Middle frontal gyrus (tissue), 1 donor: Measurements from ENCODE around the gene TPO.

ENCODE experiments used
- DNase-seq: peaks from one replicate; pipeline ENCODE4 v3.0.0-alpha.2; 2015; ENCODE audit warnings: low spot score; ENCODE audit errors: extremely low spot score

Gene TPO

DNA sequence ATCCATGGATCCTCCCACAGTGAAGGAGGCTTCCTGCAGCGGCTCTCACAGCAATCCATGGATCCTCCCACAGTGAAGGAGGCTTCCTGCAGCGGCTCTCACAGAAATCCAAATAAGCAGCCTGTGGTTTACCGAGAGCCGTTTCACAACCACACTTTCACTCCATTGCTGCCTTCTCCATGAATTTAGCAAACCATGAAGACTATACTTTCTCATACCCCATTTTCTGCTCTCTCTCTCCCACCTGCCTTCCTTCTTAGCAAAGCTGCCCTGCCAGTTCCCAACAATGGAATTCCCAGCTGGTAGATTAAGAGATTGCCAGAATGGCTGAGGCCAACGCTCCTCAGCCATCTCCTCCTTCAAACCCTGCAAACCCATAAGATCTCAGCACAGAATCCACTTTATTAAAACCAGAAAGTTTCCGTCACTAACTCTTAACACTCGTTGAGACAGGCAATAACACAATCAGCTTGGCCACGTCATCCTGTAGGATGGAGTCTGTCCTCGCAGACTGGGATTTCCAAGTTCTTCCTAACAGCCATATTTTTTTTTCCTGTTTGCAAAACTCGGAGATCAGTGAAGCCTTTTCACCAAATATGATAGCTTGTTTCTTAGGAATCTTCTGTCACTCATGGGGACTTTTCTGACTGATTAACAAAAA lies 168.8 kb downstream of the TPO start:
- DNase-seq: no peak

DNA sequence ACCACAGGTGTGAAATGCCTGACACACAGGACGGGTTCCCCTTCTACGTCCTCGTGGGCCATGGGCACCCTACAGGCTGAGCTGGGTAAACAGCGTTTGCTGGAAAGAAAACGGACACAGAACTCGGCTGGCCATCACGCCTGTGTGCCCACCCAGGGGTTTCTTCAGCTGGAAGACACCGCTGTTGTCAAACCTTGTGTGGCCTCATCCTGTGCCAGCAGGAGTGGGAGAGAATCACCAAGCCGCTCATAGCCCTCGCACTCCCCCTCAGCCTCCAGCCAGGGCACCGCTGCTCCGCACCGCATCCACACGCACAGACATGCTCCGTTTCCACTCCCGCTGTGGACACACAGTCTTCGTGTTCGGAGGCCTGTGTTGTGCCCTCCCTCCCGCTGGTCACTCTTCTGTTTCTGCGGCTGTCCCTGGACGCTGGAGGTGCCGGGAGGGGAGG lies 169.7 kb downstream of the TPO start:
- no peak for DNase-seq

DNA sequence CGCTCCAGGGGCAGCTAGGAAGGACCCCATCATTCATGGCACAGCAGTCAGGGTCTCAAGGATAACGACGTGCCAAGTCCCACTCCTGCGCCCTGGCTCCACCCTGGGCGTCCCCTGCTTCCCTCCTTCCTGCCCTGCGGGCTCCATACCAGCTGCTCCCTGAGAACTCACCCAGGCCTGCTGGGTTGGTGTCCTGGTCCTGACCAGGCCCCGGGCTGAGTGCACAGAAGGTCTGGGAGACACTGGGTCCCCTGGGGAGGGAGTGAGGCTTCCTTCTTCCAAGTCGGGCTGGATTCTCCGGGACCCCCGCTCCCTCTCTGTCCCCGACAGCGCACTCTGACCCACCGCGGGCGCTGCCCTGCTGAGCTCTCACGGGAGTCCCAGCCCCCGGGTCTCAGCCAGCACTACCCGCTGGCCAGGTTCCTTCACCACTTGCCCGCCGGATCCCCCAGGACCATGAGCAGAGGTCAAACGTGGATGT lies 170.8 kb downstream of the TPO start:
- DNase-seq: no peak

DNA sequence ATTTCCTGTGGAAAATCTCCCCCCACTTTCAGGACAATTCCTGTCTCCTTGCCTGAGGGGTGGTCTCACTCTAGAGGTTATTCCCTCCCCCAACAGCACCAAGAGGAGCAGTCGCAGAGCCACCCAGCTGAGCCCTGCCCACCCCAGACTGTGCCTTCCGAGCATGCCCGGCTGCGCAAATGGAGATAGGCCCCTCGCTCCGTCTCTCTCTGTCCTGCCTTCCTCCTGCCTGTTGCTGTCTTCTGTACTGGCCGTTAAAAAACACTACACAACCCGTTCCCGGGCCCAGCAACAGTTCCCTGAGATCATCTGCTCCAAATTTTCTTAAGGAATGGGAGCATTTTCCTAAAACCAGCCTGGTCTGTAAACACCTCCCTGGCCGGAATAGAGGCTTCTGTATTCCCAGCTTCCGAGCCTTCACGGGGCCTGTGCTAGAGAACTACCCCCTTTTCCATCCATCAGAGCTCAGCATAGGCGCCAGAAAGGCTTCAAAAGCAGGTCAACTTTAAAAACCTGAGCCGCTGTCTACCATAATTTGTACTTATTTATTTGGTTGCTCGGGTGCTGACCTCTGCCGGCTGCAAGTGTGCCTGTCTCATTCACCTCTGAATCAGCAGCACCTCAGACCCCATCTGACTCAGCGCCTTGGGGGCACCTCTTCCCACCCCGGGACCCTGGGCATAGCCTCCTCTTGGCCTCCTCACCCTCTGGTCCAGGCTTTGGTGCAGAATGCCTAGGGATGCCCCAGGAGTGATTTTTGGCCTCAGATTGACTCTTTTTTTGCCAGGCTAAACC lies 171.6 kb downstream of the TPO start:
- DNase-seq: no peak

DNA sequence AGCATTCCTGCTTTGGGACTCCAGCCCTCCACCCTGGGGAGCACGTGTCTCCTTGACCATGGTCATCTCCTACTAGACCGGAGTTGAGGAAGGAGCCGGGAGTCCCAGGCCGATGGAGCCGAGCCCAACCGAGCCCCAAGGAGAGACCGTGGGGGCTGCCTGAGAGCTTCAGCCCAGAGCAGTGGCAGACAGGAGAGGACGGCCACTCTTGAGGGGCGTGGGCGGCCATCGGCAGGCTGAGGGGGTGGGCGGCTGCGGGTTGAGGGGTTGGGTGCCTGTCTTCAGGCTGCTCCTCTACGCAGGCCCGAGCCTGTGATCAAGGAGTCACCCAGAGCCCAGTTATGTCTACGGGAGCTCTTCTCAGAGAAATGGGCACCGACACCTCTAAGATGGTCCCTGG lies 172.4 kb downstream of the TPO start:
- DNase-seq: no peak

DNA sequence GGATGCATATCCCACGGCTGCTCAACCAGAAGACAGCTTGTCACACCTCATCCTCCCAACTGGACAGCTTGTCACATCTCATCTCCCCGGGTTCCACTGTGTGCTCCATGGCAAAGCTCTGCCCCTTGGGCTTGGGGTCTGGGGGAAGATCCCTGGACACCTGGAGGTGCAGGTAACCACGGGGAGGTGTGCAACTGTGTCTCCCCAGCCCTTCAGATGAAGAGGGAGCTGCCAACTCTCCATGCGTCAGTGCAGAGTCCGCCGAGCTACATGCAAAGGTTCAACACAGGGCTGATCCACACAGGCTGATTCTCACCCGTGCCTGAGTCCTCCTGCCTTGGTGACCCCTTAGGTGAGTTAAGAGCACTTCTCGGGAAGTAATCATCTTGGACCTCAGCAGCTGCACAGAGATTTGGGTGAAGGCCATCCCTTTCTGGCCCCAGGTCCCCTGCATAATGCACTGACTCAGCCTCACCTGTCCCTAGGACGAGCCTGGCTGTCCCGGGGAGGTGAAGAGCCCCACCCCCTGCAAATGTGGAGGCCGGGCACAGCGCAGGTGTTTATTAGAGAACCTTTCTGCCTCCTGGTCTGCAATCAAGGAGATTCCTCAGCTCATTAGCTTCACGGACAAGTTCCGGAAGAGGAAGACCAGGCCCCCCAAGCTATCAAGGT lies 173.1 kb downstream of the TPO start:
- DNase-seq: no peak

DNA sequence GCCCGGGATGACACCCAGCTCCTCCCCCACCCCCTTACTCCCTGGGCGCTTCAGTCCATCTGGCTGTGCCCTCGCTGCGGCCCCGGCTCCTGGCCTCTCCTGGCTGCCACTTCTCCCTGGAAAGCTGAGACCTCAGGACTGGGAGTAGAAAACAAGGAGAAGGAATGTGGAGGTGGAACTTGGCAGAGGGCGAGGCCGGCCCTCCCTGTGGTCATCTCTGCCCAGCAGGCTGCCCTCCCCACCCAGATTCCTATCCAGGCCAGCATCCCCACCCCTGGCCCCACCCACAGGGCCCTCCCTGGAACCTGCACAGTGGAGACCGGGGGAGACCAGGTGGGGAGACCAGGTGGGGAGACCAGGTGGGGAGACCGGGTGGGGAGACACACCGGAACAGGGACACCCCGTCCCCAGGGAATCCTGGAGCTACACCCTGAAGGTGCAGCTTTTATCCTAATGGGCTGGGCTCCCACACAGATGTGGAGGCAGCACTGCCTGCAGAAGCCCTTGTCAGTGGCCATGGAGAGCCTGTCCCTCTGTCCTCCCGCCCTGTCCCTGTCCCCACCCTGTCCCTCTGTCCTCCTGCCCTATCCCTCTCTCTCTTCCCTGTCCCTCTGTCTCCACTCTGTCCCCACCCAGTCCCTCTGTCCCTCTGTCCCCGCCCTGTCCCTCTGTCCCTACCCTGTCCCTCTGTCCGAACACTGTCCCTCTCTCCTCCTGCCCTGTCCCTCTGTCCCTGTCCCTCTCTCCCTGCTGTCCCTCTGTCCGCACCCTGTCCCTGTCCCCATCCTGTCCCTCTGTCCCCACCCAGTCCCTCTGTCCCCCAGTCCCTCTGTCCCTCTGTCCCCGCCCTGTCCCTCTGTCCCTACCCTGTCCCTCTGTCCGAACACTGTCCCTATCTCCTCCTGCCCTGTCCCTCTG lies 173.9 kb downstream of the TPO start:
- no peak for DNase-seq

DNA sequence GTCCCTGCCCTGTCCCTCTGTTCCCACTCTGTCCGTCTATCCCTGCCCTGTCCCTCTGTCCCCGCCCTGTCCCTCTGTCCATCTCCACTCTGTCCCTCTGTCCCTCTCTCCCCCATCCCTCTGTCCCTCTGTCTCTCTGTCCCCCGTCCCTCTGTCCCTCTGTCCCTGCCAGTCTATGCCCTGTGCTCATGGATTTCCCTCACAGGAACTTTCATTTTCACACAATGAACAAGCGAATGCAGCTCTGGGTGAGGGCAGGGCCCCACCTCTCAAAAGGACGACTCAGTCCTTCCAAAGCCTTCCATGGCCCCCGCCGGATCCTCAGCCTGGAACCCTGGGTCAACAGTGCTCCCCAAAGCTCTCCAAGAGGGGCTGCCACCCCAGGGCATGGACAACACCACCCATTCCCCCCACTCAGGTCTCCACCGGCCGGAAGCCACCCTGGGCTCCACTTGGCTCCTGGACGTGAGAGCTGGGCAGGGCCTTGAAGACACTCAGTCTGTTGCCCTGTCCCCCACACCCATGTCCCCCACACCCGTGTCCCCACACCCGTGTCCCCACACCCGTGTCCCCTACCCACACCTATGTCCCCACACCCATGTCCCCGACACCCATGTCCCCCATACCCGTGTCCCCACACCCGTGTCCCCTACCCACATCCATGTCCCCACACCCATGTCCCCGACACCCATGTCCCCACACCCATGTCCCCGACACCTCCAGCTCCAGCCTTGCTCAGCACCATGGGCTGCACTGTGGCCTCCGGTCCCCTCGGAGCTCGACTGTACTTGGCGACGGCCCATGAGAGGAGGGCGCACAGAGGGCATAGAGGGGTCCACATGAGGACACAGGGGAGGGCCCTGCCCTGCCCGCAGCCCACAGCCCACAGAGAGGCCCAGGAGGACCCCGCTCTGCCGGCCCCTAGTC lies 175.1 kb downstream of the TPO start:
- DNase-seq: no peak

DNA sequence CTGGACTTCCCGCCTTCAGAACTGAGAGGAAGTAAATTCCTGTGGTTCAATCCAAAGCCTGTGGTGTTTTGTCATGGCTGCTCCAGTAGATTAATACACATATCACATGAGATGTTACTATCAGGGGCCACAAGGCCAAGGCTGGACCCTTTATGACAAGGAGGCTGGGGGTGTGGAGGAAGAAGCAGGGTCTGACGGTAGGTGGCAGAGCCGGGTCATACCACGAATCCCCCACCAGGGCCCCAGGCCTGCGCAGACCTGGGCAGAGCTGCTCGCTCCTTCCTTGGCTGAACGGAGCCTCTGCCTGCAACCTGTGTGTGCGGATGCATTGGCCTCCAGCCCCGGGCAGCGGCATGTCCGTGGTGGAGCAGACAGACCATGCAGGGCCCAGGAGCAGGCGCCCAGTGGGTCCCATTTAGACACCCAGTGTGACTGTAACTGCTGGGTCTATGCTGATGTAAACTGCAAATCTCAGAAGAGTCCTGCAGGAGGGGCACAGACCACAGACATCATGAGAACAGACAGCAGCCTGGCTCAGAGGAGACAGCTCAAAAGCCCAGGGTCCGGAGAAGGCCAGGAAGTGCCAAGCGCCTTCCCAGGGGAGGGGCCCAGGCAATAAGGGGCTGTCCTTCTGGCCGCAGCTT lies 175.8 kb downstream of the TPO start:
- no peak for DNase-seq

DNA sequence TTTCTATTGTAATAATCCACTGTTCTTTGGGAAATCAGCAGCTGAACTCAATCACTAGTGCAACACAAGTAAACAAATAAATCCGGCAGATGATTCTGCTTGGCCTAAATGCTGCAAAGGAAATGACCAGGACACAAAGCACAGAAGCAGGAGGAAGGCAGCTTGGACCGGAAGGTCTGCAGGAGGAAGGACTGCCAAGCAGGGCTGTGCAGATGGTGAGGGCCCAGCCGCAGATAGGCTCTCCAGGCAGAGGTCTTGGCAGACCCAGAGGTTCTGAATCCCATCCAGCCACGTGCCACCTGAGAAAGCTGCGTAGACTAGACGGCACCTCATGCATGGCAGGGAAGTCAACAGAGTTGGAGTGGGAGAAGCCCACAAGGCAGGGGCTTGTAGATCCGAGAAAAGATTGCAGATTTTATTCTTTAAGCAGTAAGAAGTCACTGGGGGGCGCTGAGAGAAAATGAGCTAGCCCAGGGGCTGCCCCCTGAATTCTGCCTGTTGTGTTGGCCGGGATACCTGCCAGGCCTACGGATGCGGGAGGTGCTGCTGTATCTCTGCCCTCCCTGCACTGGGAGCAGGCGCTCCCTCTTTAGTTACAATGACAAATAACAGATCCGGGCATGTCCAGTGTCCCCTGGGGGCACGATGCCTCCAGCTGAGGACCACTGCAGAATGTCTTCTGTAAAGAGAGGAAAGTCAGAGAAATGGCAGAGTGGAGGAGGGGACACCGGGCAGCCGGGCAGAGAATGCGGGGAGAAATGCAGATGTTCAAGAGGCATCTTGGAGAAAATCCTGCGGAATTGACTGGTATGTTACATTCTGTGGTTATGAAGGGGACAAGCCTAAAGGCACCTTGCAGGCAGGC lies 177.6 kb downstream of the TPO start:
- no peak for DNase-seq

DNA sequence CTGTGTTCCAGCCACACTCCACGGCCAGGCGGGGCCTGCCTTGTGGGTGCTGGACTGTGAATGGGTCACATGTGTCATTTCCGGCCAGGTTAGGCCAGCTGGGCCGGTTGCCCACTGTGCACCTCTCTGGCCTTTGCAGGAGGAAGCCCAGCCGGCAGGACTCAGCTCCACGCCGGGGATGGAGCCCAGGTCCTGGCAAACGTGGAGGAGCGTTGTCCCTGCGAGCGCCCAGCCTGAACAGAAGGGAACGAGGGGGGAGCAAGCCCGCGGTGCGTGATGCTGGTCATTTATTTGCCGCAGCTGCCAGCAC lies 178.2 kb downstream of the TPO start:
- no peak for DNase-seq
